Common myeloid progenitor, CD34-positive (primary cell): Measurements from ENCODE around the gene GNG10.

Source experiments
- CTCF ChIA-PET: fragments of 350-600 bp; sonication (Branson Sonifier 250); formaldehyde crosslinking; loops from one replicate; lab custom pipeline; 2021; ENCODE audit warnings: antibody characterized with exemption; lab: Charles Lee
- POLR2A ChIA-PET: fragments of 350-600 bp; sonication (Branson Sonifier 250); formaldehyde crosslinking; loops from one replicate; lab custom pipeline; 2021; ENCODE audit warnings: antibody characterized with exemption; lab: Charles Lee
- DNase-seq, 3 donors: peaks; one replicate each; pipeline versions ENCODE4 v3.0.0 to v3.0.0-alpha.2; 2013
- H3K27ac ChIP-seq, 2 experiments: 1 replicate in 1 of 2; 2 replicates in 1 of 2; pipeline ENCODE4 v1.7.0; 2013; ENCODE audit warnings: inconsistent platforms in 2 of 2, low read length in 2 of 2, mild to moderate bottlenecking in 2 of 2, low read depth in 1 of 2, moderate library complexity in 1 of 2; ENCODE audit not compliant: severe bottlenecking in 2 of 2, insufficient read depth in 1 of 2, poor library complexity in 1 of 2
- H3K27me3 ChIP-seq, 5 experiments: replicated peaks in 2 of 5; 1 replicate in 3 of 5; 2 replicates in 2 of 5; pipeline versions ENCODE4 v1.6.1 to v1.7.0; 2013; ENCODE audit warnings: low read length in 4 of 5, mild to moderate bottlenecking in 2 of 5, moderate library complexity in 2 of 5, inconsistent platforms in 1 of 5; ENCODE audit not compliant: insufficient read depth in 5 of 5, control insufficient read depth in 4 of 5
- H3K36me3 ChIP-seq, 4 experiments: 1 replicate in 2 of 4; 2 replicates in 2 of 4; pipeline versions ENCODE4 v1.6.1 to v1.7.0; 2013; ENCODE audit warnings: low read length in 3 of 4, control low read depth in 1 of 4, mild to moderate bottlenecking in 1 of 4; ENCODE audit not compliant: control insufficient read depth in 4 of 4, insufficient read depth in 4 of 4
- H3K4me1 ChIP-seq, 4 experiments: 1 replicate in 3 of 4; 2 replicates in 1 of 4; pipeline versions ENCODE4 v1.6.1 to v1.7.1; 2013; ENCODE audit warnings: low read length in 3 of 4, mild to moderate bottlenecking in 3 of 4, control low read depth in 1 of 4, inconsistent platforms in 1 of 4, moderate library complexity in 1 of 4; ENCODE audit not compliant: control insufficient read depth in 4 of 4, insufficient read depth in 4 of 4; ENCODE audit errors: control extremely low read depth in 1 of 4
- H3K4me3 ChIP-seq, 7 experiments: 1 replicate in 4 of 7; 2 replicates in 3 of 7; pipeline versions ENCODE4 v1.5.1 to v1.7.0; 2013; ENCODE audit warnings: mild to moderate bottlenecking in 7 of 7, low read length in 6 of 7, moderate library complexity in 6 of 7, inconsistent platforms in 2 of 7, low read depth in 2 of 7, control low read depth in 1 of 7; ENCODE audit not compliant: insufficient read depth in 4 of 7, control insufficient read depth in 1 of 7; ENCODE audit errors: extremely low read depth in 1 of 7
- H3K9me3 ChIP-seq, 5 experiments: 1 replicate in 4 of 5; 2 replicates in 1 of 5; pipeline versions ENCODE4 v1.6.1 to v1.7.1; 2013; ENCODE audit warnings: low read length in 4 of 5, mild to moderate bottlenecking in 2 of 5, inconsistent platforms in 1 of 5, low read depth in 1 of 5, moderate library complexity in 1 of 5; ENCODE audit not compliant: control insufficient read depth in 4 of 5, insufficient read depth in 2 of 5; ENCODE audit errors: control extremely low read depth in 1 of 5
- WGBS: methylation state at CpG from one replicate; pipeline ENCODE4 v1.1.5; 2013; ENCODE audit not compliant: insufficient coverage; 5-methylcytosine and 5-hydroxymethylcytosine counted together

GNG10 gene

DNA sequence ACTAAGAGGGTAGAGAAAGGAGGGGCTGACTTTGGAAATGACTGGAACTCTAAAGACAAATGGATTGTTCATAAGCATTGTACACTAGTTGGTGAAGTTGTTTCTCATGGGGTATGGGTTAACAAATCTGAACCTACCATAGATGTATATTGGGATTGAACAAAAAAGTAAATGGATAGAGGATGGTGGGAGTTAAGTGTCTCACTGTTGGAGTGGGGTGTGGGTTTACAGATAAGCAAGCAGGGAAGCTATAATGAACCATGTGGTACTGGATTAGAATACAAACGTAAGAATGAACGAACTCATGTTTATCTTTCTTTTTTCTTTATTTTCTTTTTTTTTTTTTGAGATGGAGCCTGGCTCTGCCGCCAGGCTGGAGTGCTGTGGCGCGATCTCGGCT, 17.8 kb downstream of the GNG10 start:
- ChIA-PET CTCF (no interaction called here), POLR2A (no interaction called here)
- Histone ChIP-seq H3K27me3 (no peaks in the 10 kb centered on the region), H3K36me3 (peaks cover 2 to 24% (median 7%) of the 10 kb centered on the region in 4 experiments), H3K27ac (no peak overlapping the region), H3K9me3 (no peaks in the 10 kb centered on the region), H3K4me3 (no peak overlapping the region), H3K4me1 (no peaks in the 10 kb centered on the region)
- 95% methylated on average over 4 of the region's 6 CpGs for WGBS
- DNase-seq = no peak

- WGBS = 100% methylated on average over 1 of the region's 1 CpG
- peaks cover 0 to 14% (median 6%) of the 10 kb centered on the region in 4 experiments for H3K36me3 ChIP-seq
- H3K4me3 ChIP-seq = no peak overlapping the region
- POLR2A ChIA-PET = no interaction called here
- H3K27ac ChIP-seq = no peak overlapping the region
- CTCF ChIA-PET = interaction anchor here (1.4 kb wide), 1 partner anchor 16 kb away, joined by 3 read pairs; no protein-coding TSS in a partner anchor
- no peak for DNase-seq
- no peaks in the 10 kb centered on the region for H3K4me1 ChIP-seq
- H3K9me3 ChIP-seq = no peaks in the 10 kb centered on the region
- H3K27me3 ChIP-seq = no peaks in the 10 kb centered on the region
These were observed 22.0 kb downstream of the GNG10 start for GRCh38 chr9:111683392-111683791.

GRCh38 chr9:111691672-111692329, 30.4 kb downstream of the GNG10 start:
- H3K4me1 ChIP-seq = no peaks in the 10 kb centered on the region
- H3K4me3 ChIP-seq = no peak overlapping the region
- POLR2A ChIA-PET = no interaction called here
- no peaks in the 10 kb centered on the region for H3K9me3 ChIP-seq
- CTCF ChIA-PET = interaction anchor here (0.7 to 2.3 kb wide), 5 partner anchors 9 to 94 kb away, joined by 3 to 16 read pairs (median 3); partner anchors contain the start of gene GNG10
- WGBS = 40% methylated on average over 3 of the region's 5 CpGs
- no peaks in the 10 kb centered on the region for H3K36me3 ChIP-seq
- H3K27me3 ChIP-seq = no peaks in the 10 kb centered on the region
- no peak overlapping the region for H3K27ac ChIP-seq
- peak; percentile 44 to 60 (median 57) for DNase-seq

DNA sequence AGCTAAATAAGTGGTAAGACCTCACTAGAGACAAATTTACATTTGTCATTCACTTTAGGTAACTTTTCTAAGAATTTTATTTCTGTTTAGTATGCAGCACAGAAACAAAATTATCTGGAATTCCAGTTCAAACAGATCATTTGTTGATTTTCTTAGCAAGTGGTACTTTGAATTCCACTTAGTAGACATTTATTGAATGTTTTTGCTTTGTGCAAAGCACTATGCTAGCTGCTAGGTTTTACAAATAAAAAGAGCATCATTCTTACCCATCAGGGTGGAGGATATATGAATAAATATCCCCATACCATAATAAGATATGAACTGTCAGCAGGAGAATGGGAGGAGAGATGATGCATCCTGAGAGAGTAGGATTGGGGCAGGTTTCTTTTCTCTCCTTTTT, 35.4 kb downstream of the GNG10 start:
- DNase-seq = no peak
- no peak overlapping the region for H3K27ac ChIP-seq
- peaks cover 0 to 5% (median 0%) of the 10 kb centered on the region in 5 experiments for H3K9me3 ChIP-seq
- H3K4me3 ChIP-seq = no peak overlapping the region
- H3K36me3 ChIP-seq = no peaks in the 10 kb centered on the region
- ChIA-PET POLR2A (no interaction called here), CTCF (no interaction called here)
- peaks cover 0 to 10% (median 3%) of the 10 kb centered on the region in 4 experiments for H3K4me1 ChIP-seq
- H3K27me3 ChIP-seq = no peaks in the 10 kb centered on the region

DNA sequence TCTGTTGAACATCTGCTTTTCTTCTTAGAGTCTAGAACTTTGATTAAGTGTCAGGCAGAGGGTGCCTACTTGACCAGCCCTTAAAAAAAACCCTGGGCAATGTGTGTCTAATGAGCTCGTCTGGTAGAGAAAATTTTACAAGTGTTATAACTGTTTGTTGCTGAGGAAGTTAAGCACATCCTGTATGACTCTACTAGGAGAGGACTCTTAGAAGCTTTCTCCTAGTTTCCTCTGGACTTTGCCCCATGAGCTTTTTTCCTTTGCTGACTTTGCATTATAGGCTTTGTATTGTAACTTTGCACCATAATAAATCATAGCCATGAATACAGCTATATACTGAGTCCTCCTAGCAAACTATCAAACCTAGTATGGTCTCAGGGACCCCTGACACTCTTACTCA, 39.4 kb downstream of the GNG10 start:
- Histone ChIP-seq H3K36me3 (peaks cover 0 to 2% (median 0%) of the 10 kb centered on the region in 4 experiments), H3K4me1 (peaks cover 0 to 10% (median 3%) of the 10 kb centered on the region in 4 experiments), H3K27me3 (no peaks in the 10 kb centered on the region), H3K9me3 (peaks cover 0 to 5% (median 0%) of the 10 kb centered on the region in 5 experiments), H3K27ac (no peak overlapping the region), H3K4me3 (no peak overlapping the region)
- DNase-seq = peak in 2 of 3 donors; percentile 19 to 33
- ChIA-PET CTCF (interaction anchor here (0.6 to 1.4 kb wide), 4 partner anchors 11 to 1119 kb away, joined by 3 read pairs; no protein-coding TSS in a partner anchor), POLR2A (no interaction called here)
- WGBS = 56% methylated on average over 1 of the region's 1 CpG

DNA sequence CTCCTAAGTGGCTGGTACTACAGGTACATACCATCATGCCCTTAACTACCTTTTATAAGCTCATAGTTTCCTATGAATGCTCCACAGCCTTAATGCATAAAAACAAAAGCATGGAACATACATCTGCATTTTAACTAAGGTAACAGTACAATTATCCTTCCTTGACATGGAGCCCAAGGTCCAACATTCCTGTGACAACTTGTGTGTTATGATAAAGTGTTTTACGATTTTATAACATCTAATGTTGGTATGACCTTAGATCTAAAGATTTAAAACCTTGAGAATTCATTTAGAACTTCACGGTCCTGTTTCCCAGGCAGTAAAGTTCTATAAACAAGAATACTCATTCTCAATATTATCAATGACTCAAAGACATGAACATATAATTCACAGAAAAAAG, 43.1 kb downstream of the GNG10 start:
- WGBS = no CpG with 5 or more reads among the region's 2 CpGs
- H3K4me1 ChIP-seq = peaks cover 0 to 10% (median 3%) of the 10 kb centered on the region in 4 experiments
- DNase-seq = no peak
- peaks cover 0 to 5% (median 0%) of the 10 kb centered on the region in 5 experiments for H3K9me3 ChIP-seq
- H3K4me3 ChIP-seq = no peak overlapping the region
- POLR2A ChIA-PET = no interaction called here
- CTCF ChIA-PET = interaction anchor here (0.9 to 1.2 kb wide), 2 partner anchors 12 to 14 kb away, joined by 3 read pairs; no protein-coding TSS in a partner anchor
- no peaks in the 10 kb centered on the region for H3K27me3 ChIP-seq
- H3K27ac ChIP-seq = no peak overlapping the region
- H3K36me3 ChIP-seq = peaks cover 0 to 2% (median 0%) of the 10 kb centered on the region in 4 experiments

GRCh38 chr9:111711548-111711947, 50.1 kb downstream of the GNG10 start:
- CTCF ChIA-PET = interaction anchor here (1.9 kb wide), 1 partner anchor 47 kb away, joined by 4 read pairs; no protein-coding TSS in a partner anchor
- H3K4me3 ChIP-seq = no peak overlapping the region
- no peaks in the 10 kb centered on the region for H3K27me3 ChIP-seq
- POLR2A ChIA-PET = no interaction called here
- H3K4me1 ChIP-seq = no peaks in the 10 kb centered on the region
- no peak for DNase-seq
- H3K27ac ChIP-seq = no peak overlapping the region
- no peaks in the 10 kb centered on the region for H3K36me3 ChIP-seq
- no peaks in the 10 kb centered on the region for H3K9me3 ChIP-seq
- 94% methylated on average over 2 of the region's 3 CpGs for WGBS
